Activated T-cell treated with anti-CD3 and anti-CD28 coated beads for 24 hours (primary cell): ENCODE data around the gene THY1.
"Not testable (repeated sequence)": the region's sequence is repeated elsewhere in the genome, so short reads cannot be mapped to it uniquely, and the experiment has no call there.

ENCODE experiments used
- DNase-seq: peaks from one replicate; pipeline ENCODE4 v3.0.0-alpha.2; 2020; ENCODE audit warnings: low read depth

THY1 gene

GRCh38 chr11:119422809-119423508, at the start of gene THY1:
Gene THY1 (minus strand): TSS chr11:119423172. CDS start chr11:119420905, 2,267 bp downstream.
- no peak for DNase-seq

- DNase-seq = no peak
Measured at GRCh38 chr11:119472186-119472855, 49.3 kb upstream of the THY1 start.

GRCh38 chr11:119471329-119471728, 48.4 kb upstream of the THY1 start:
- no peak for DNase-seq

- no peak for DNase-seq
Measured at GRCh38 chr11:119470317-119471291, 47.6 kb upstream of the THY1 start.

- no peak for DNase-seq
Measured at GRCh38 chr11:119469506-119469905, 46.5 kb upstream of the THY1 start.

GRCh38 chr11:119468511-119468910, 45.5 kb upstream of the THY1 start:
- DNase-seq = no peak

- DNase-seq = no peak
Measured at GRCh38 chr11:119461229-119461963, 38.4 kb upstream of the THY1 start.

GRCh38 chr11:119460582-119460981, 37.6 kb upstream of the THY1 start:
- DNase-seq = no peak

- no peak for DNase-seq
Measured at GRCh38 chr11:119460097-119460496, 37.1 kb upstream of the THY1 start.

- DNase-seq = no peak
Measured at GRCh38 chr11:119459293-119459976, 36.5 kb upstream of the THY1 start.

- DNase-seq = not testable (repeated sequence)
Measured at GRCh38 chr11:119455708-119456107, 32.7 kb upstream of the THY1 start.

GRCh38 chr11:119455241-119455640, 32.3 kb upstream of the THY1 start:
- not testable (repeated sequence) for DNase-seq

- DNase-seq = no peak
Measured at GRCh38 chr11:119453881-119454280, 30.9 kb upstream of the THY1 start.

GRCh38 chr11:119450590-119451326, 27.8 kb upstream of the THY1 start:
- DNase-seq = no peak

GRCh38 chr11:119449498-119449897, 26.5 kb upstream of the THY1 start:
- no peak for DNase-seq

- no peak for DNase-seq
Measured at GRCh38 chr11:119448380-119448779, 25.4 kb upstream of the THY1 start.

GRCh38 chr11:119447664-119448242, 24.8 kb upstream of the THY1 start:
- no peak for DNase-seq

- DNase-seq = no peak
Measured at GRCh38 chr11:119446871-119447663, 24.1 kb upstream of the THY1 start.

- no peak for DNase-seq
Measured at GRCh38 chr11:119446434-119446833, 23.5 kb upstream of the THY1 start.
